Measurements from ENCODE around the gene LCN12.

The LCN12 gene

GRCh38 chr9:136921307-136921706, 30.8 kb upstream of the LCN12 start:
- Histone ChIP-seq H3K4me1 (no peaks in the 10 kb centered on the region), H3K27ac (no peak overlapping the region), H3K79me2 (no peaks in the 10 kb centered on the region), H3K36me3 (ENCODE audit: control insufficient read depth, insufficient read depth, low read length) (no peaks in the 10 kb centered on the region), H3K9me3 (ENCODE audit: control insufficient read depth, low read length) (no peaks in the 10 kb centered on the region), H3K4me3 (ENCODE audit: low read depth, low read length) (no peak overlapping the region), H2AFZ (no peak overlapping the region), H3K4me2 (ENCODE audit: low read length) (no peak overlapping the region), H3K9ac (no peak overlapping the region), H3K27me3 (ENCODE audit: control insufficient read depth, insufficient read depth, low read length) (no peaks in the 10 kb centered on the region)
- TF ChIP-seq CTCF (IDR thresholded peaks at IDR 0.05): no peak

GRCh38 chr9:136921718-136922117, 30.4 kb upstream of the LCN12 start:
- Histone ChIP-seq H3K27me3 (ENCODE audit: control insufficient read depth, insufficient read depth, low read length) (no peaks in the 10 kb centered on the region), H3K4me3 (ENCODE audit: low read depth, low read length) (no peak overlapping the region), H3K36me3 (ENCODE audit: control insufficient read depth, insufficient read depth, low read length) (no peaks in the 10 kb centered on the region), H3K79me2 (no peaks in the 10 kb centered on the region), H3K9me3 (ENCODE audit: control insufficient read depth, low read length) (no peaks in the 10 kb centered on the region), H3K9ac (no peak overlapping the region), H3K4me2 (ENCODE audit: low read length) (no peak overlapping the region), H3K4me1 (no peaks in the 10 kb centered on the region), H3K27ac (no peak overlapping the region), H2AFZ (no peak overlapping the region)
- TF ChIP-seq CTCF (IDR thresholded peaks at IDR 0.05): no peak

GRCh38 chr9:136922540-136922939, 29.5 kb upstream of the LCN12 start:
- no peaks in the 10 kb centered on the region for H3K36me3 ChIP-seq (ENCODE audit: control insufficient read depth, insufficient read depth, low read length)
- no peak overlapping the region for H3K4me2 ChIP-seq (ENCODE audit: low read length)
- no peaks in the 10 kb centered on the region for H3K9me3 ChIP-seq (ENCODE audit: control insufficient read depth, low read length)
- no peak overlapping the region for H3K27ac ChIP-seq
- H3K4me3 ChIP-seq (ENCODE audit: low read depth, low read length): no peak overlapping the region
- H3K9ac ChIP-seq: no peak overlapping the region
- no peaks in the 10 kb centered on the region for H3K27me3 ChIP-seq (ENCODE audit: control insufficient read depth, insufficient read depth, low read length)
- H3K79me2 ChIP-seq: no peaks in the 10 kb centered on the region
- TF ChIP-seq CTCF (IDR thresholded peaks at IDR 0.05): no peak
- H2AFZ ChIP-seq: no peak overlapping the region
- no peaks in the 10 kb centered on the region for H3K4me1 ChIP-seq

DNA sequence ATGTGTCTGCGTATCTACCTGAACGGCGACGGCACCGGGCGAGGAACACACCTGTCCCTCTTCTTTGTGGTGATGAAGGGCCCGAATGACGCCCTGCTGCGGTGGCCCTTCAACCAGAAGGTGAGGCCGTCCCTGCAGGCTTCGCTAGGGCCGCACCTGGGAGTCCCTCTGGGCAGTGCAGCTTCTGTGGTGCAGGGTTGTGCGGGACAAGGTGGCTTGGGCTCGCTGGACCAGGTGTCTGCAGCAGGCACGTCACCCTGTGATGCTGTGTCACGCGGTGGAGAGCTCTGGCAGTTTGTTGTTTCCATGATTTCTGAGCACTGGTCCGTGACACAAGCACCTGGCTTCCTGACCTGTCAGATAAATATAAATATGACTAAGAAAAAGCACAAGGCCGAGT, 28.2 kb upstream of the LCN12 start:
- no peaks in the 10 kb centered on the region for H3K27me3 ChIP-seq (ENCODE audit: control insufficient read depth, insufficient read depth, low read length)
- H2AFZ ChIP-seq: no peak overlapping the region
- H3K4me1 ChIP-seq: no peaks in the 10 kb centered on the region
- H3K9ac ChIP-seq: no peak overlapping the region
- H3K4me2 ChIP-seq (ENCODE audit: low read length): no peak overlapping the region
- no peak for TF ChIP-seq CTCF (IDR thresholded peaks at IDR 0.05)
- no peak overlapping the region for H3K27ac ChIP-seq
- H3K4me3 ChIP-seq (ENCODE audit: low read depth, low read length): no peak overlapping the region
- no peaks in the 10 kb centered on the region for H3K79me2 ChIP-seq
- H3K9me3 ChIP-seq (ENCODE audit: control insufficient read depth, low read length): no peaks in the 10 kb centered on the region
- no peaks in the 10 kb centered on the region for H3K36me3 ChIP-seq (ENCODE audit: control insufficient read depth, insufficient read depth, low read length)

DNA sequence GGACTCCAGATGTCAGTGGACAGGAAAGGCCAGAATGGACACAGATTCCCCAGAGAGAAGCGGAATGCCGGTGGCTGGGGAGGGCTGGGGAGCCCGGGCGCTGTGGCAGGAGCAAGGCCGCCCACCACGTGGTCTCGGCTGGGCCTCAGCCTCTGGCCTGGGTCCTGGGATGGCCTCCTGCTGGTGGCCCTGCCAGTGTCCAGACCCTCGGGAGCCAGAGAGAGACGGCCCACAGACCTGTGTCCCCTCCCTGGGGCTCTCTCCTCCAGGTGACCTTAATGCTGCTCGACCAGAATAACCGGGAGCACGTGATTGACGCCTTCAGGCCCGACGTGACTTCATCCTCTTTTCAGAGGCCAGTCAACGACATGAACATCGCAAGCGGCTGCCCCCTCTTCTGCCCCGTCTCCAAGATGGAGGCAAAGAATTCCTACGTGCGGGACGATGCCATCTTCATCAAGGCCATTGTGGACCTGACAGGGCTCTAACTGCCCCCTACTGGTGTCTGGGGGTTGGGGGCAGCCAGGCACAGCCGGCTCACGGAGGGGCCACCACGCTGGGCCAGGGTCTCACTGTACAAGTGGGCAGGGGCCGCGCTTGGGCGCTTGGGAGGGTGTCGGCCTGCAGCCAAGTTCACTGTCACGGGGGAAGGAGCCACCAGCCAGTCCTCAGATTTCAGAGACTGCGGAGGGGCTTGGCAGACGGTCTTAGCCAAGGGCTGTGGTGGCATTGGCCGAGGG, 26.5 kb upstream of the LCN12 start:
- Histone ChIP-seq H3K4me2 (ENCODE audit: low read length) (no peak overlapping the region), H3K79me2 (no peaks in the 10 kb centered on the region), H3K36me3 (ENCODE audit: control insufficient read depth, insufficient read depth, low read length) (no peaks in the 10 kb centered on the region), H3K9me3 (ENCODE audit: control insufficient read depth, low read length) (no peaks in the 10 kb centered on the region), H3K4me3 (ENCODE audit: low read depth, low read length) (no peak overlapping the region), H2AFZ (no peak overlapping the region), H3K9ac (no peak overlapping the region), H3K4me1 (no peaks in the 10 kb centered on the region), H3K27ac (no peak overlapping the region), H3K27me3 (ENCODE audit: control insufficient read depth, insufficient read depth, low read length) (no peaks in the 10 kb centered on the region)
- TF ChIP-seq CTCF (IDR thresholded peaks at IDR 0.05): no peak

All from parathyroid adenoma (tissue), 2 donors.